ENCODE data around the gene TTC39B.

TTC39B gene

GRCh38 chr9:15304632-15305031 lies 2.4 kb downstream of the TTC39B start:
- DNase-seq (ENCODE audit: low read depth, low spot score), result no peak

- DNase-seq (ENCODE audit: low read depth, low spot score), result no peak
Measured at GRCh38 chr9:15300218-15300617, 6.8 kb downstream of the TTC39B start.

- DNase-seq (ENCODE audit: low read depth, low spot score), result peak; percentile 21
Measured at GRCh38 chr9:15299374-15299939, 7.6 kb downstream of the TTC39B start.

GRCh38 chr9:15298362-15298761 lies 8.7 kb downstream of the TTC39B start:
- DNase-seq (ENCODE audit: low read depth, low spot score), result no peak

- DNase-seq (ENCODE audit: low read depth, low spot score), result no peak
Measured at GRCh38 chr9:15295761-15296405, 11.1 kb downstream of the TTC39B start.

- no peak for DNase-seq (ENCODE audit: low read depth, low spot score)
Measured at GRCh38 chr9:15294604-15295003, 12.4 kb downstream of the TTC39B start.

- no peak for DNase-seq (ENCODE audit: low read depth, low spot score)
Measured at GRCh38 chr9:15293804-15294316, 13.2 kb downstream of the TTC39B start.

- no peak for DNase-seq (ENCODE audit: low read depth, low spot score)
Measured at GRCh38 chr9:15293084-15293483, 13.9 kb downstream of the TTC39B start.

- DNase-seq (ENCODE audit: low read depth, low spot score), result no peak
Measured at GRCh38 chr9:15289603-15290002, 17.4 kb downstream of the TTC39B start.

GRCh38 chr9:15287309-15287708 lies 19.7 kb downstream of the TTC39B start:
- no peak for DNase-seq (ENCODE audit: low read depth, low spot score)

- DNase-seq (ENCODE audit: low read depth, low spot score), result no peak
Measured at GRCh38 chr9:15286161-15286821, 20.7 kb downstream of the TTC39B start.

- DNase-seq (ENCODE audit: low read depth, low spot score), result no peak
Measured at GRCh38 chr9:15282567-15283285, 24.3 kb downstream of the TTC39B start.

- DNase-seq (ENCODE audit: low read depth, low spot score), result no peak
Measured at GRCh38 chr9:15280647-15281046, 26.4 kb downstream of the TTC39B start.

GRCh38 chr9:15278839-15279238 lies 28.2 kb downstream of the TTC39B start:
- DNase-seq (ENCODE audit: low read depth, low spot score), result no peak

- DNase-seq (ENCODE audit: low read depth, low spot score), result no peak
Measured at GRCh38 chr9:15278091-15278687, 28.8 kb downstream of the TTC39B start.

- DNase-seq (ENCODE audit: low read depth, low spot score), result no peak
Measured at GRCh38 chr9:15277400-15278090, 29.5 kb downstream of the TTC39B start.

GRCh38 chr9:15276328-15276938 lies 30.6 kb downstream of the TTC39B start:
- DNase-seq (ENCODE audit: low read depth, low spot score), result no peak

GRCh38 chr9:15274425-15274824 lies 32.6 kb downstream of the TTC39B start:
- no peak for DNase-seq (ENCODE audit: low read depth, low spot score)

- DNase-seq (ENCODE audit: low read depth, low spot score), result no peak
Measured at GRCh38 chr9:15272377-15272928, 34.6 kb downstream of the TTC39B start.

- DNase-seq (ENCODE audit: low read depth, low spot score), result no peak
Measured at GRCh38 chr9:15271403-15271802, 35.6 kb downstream of the TTC39B start.

GRCh38 chr9:15268782-15269181 lies 38.2 kb downstream of the TTC39B start:
- no peak for DNase-seq (ENCODE audit: low read depth, low spot score)

Measured in activated naive CD8-positive, alpha-beta T cell treated with anti-CD3 and anti-CD28 coated beads, Interleukin-2, amount 50 U/mL, for 16 hours (primary cell).